GM19035 (cell line): ENCODE data around the gene TRAM2.

Experiments
- ATAC-seq: cut with Tn5 transposase; IDR thresholded peaks from one replicate; pipeline ENCODE4 v1.9.1; 2021; ENCODE audit not compliant: unreplicated experiment

Gene TRAM2

DNA sequence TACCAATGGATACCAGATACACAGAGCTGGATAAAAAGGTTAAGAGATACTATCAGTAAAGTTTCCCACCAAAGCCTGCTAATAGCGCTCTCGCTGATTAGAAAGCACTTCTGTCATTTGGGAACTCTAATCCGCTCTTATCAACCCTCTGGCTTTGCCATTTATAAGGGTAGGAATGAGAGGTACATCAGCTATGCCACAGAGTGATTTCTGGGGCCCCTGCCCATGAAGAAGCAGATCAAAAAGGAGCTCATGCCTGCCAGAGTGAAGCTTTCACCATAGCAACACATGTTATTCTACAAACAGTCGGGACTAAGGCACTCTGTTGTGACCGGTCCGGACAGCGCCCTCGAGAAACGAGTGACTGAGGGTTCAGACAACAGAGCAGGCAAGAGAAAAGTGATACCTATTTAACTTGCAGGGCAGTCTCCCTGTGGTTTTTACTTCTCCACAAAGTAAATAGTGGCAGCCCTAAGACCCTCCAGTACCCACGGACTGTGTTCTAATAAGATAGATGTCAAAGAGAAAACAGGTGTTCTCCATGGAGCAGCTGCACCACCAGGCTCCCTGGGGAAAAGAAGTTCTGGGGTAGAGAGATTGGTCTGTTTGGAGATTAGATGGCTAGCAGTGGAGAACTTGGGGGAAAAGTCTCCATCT lies 5.6 kb downstream of the TRAM2 start:
- ATAC-seq, result no peak

DNA sequence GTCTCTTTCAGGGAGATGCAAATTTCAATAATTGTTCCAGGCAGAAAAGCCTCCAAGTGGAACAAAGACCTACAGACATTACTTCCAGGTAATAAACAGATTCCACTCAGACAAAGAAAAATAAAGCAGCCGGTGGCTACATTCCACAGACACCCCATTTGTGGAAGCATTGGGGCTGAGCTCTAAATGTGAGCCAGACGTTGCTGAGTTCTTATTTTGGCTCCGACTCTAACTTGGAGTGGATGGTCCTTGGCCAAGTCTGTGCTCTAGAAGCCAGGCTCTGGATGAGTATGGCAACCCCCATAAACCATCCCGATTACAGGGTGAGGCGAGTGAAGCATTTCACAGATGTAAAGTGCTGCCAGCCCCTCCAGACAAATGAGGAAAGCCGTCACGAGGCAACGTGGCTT lies 6.6 kb downstream of the TRAM2 start:
- ATAC-seq, result no peak

DNA sequence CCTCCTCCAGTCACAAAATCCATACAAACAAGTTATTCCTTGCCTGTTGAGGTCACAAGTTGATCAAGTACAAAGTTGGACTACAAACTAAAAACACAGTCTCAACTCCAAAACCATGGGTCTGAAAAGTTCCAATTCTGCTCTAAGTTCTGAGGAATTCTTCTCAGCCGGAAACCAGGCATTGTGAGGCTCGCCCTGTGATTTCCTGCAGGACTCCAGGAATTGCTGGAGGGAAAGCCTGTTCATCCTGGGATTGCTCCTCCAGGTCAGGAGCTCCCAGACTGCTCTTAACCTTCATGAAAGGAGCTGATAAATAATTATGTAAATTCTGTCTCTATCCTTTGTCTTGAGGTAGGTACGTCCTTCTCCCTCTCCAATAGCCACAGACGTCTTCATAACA lies 8.5 kb downstream of the TRAM2 start:
- no peak for ATAC-seq

DNA sequence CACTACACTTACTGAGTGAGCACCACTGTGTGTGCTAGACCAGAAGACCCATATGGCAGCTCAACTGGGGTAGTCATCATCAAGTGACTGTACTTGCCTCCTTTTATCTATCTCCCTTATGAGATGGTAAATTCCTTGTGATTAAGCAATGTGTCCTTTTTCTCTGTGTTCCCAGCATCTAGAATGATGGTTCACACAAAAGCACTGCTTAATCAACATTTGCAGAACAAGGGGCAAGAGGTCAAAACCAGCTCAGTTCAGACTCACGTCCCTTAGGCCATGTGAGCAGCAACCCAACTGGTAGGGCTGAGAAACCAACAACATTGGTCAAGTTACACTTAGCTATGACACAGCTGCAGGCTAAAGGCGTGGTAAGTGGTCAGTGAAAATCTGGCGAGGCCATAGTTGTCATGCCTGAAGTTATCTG lies 10.0 kb downstream of the TRAM2 start:
- ATAC-seq, result no peak

DNA sequence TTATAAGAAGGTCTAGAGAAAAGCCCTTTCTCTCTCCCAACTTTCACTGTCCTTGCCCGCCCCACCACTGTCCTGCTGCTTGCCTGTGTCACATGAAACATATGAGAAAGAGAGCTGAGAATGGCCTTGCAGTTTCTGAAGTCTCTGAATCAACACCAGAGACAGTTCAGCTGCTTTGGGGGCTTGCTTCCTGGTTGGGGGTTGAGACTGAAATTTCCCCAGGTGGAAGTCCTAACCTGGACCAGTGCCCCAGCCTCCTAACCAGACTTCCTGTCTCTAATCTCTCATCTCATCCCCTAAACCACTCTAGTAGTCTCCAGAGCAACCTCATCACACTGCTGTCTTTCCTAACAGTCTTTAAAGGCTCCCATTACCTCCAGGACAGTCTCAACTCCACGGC lies 10.7 kb downstream of the TRAM2 start:
- ATAC-seq, result no peak

DNA sequence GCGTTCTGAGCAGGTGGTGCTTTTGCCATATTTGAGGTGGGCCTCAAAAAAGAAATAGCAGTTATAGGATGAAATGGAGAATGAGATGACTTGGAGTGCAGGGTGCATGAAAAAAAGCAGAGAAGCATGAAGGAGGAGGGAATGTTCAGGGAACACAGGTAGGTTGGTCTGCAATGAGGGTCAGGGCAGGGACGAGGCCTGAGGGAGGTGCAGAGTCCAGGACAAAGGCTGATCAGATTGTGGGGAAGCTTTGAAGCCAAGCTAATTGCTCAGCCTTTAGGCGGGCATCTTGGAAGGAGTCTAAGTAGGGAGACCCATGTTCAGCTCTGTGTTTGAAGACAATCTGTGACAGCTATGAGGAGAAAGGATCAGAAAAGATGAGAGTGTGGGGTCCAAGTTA lies 12.0 kb downstream of the TRAM2 start:
- ATAC-seq, result no peak

DNA sequence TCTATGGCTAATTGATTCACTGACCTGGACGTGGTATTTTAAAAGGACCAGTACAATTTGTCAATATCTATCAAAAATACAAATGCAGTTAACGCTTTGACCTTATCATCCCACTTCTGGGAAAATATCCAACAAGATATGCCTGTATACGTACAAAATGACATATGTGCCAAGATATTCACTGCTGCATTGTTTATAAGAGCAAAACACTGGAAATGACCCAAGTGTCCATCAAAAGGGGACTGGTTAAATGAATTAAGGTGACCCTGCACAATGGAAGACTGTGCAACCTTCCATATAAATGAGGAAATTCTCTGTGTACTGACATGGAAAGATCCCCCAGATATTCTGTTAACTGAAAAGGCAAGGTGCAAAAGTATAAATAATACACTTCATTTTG lies 13.9 kb downstream of the TRAM2 start:
- ATAC-seq, result no peak

DNA sequence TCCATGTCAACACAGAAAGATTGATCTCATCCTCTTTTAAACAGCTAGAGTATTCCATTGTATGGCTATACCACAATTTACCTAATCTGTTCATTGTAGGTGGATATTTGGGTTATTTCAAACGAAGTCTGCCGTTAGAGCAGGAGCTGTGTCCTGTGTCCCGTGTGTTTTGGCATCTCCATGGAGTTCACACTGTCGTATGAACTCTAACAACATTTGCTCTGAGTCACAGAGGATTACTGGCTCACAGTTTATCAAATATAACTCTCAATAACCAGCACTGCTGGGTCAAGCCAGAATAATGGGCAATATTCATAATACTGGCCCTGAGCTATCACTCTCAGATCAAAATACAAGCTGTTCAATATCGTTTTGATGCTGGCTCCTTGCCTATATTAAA lies 16.4 kb downstream of the TRAM2 start:
- ATAC-seq, result no peak

DNA sequence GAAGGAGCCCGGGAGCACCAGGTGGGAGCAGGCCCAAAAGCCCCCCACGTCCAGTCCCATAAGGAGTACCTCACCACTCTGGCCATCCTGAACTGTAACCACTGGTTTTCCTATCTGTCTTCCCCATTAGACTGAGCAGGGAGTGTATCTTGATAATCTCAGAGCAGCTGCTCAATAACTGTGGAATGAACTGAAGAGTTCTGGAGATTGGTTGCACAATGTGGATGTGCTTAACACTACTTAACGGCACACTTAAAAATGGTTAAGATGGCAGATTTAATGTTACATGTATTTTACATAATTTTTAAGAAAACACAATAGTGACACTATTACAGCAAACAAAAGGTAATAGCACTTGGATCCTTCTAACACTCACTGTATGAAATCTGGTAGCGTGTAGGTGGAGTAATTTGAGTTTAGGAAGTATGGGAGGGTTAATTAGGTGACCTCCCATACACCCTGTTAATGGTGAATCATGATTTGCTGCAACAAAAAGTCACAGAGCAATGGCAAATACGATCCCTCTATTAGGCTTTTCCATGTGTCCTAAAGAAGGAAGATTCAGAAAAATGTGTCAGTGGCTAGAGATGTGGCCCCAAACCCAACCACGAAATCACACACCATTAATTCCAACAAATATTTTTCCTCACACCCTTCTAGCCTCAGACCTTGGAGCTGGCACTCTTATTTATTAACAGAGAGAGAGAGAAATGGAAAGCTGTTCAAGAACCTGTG lies 18.4 kb downstream of the TRAM2 start:
- ATAC-seq, result no peak

DNA sequence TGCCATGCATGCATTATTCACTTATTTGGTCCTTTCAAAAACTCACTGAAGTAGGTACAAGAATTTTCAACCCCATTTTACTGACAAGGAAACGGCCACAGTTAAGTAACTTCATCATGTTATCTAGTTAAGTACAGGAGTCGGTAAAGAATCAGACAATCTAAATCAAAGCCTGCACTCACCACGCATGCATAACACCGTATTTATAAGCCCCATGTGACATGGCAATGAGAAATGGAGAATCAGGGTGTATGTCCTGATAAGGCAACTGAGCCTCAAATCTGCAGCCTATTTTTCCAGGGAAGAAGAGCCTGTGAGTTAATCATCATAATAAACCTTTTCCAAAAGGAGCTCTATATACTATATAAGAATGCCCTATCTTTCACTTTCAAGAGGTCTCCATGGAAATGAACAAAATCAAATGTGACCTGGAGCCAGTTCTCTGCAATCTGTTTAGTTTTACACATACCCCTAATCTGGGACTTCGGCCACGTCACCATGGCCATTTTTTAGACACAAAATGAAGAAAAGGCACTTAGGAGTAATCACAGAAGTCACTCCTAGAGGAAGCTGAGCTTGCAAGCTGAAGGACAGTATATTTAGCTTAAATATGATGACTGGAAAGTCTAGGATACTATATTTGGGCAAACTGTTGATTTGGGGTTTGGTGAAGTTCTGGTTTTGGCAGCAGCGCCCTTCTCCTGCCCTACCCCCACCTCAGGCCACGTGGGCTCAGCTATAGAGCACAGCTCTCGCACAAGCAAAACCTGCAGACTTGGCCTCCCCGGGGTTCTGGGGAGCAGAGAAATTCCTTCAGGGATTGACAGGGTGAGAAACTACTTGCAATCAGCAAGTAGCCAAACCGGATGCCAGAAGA lies 19.2 kb downstream of the TRAM2 start:
- no peak for ATAC-seq

DNA sequence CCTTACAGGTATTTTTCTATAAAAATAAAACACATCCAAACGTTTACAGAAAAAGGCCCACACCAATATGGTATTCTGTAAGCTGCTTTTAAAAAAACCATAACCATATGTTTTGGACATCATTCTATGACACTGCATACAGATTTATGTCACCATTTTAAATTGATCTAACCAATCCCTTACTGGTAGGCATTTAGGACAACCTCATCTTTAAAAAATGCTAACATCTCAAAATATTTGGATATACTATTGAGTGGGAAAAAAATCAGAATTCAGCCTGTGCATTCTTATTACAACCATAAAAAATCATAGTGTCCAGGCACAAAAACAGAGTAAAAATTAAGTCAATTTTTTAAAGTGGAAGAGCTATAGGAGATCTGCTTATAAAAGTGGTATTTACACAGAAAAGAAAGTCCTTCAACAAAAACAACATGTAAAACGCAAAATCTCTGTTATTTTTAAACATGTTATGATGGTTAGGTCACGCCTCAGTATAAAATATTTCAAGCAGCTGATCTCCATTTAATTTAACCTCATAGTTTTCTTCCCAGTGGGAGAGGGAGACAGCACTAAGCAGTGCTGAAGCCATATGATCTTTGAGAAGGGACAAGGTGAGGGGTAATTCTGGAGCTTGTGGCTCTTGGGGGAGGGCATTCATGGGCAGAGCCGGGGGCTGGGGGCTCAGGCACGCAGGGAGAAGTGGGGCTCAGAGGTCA lies 21.2 kb downstream of the TRAM2 start:
- no peak for ATAC-seq

DNA sequence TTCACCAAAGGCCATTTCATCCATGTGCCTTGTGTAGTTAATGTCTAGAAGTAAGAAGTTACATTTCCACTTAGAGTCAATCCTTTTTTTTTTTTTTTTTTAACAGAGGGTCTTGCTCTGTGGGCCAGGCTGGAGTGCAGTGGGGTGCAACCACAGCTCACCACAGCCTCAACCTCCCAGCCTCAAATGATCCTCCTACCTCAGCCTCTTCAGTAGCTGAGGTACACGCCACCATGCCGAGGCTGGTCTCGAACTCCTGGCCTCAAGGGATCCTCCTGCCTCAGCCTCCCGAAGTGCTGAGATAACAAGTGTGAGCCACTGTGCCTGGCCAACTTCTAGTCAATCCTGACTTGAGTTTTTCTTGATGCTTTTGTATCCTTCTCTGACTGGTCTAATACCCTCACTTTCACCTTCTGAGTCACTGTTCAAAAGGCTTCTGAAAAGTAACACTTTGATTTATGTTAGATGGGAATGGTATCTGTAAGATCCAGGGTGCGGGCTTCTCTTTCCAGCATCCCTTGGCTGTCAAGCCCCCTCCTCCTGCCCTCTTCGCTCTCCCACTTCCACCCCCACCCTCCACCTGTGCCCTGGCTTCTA lies 22.1 kb downstream of the TRAM2 start:
- no peak for ATAC-seq

DNA sequence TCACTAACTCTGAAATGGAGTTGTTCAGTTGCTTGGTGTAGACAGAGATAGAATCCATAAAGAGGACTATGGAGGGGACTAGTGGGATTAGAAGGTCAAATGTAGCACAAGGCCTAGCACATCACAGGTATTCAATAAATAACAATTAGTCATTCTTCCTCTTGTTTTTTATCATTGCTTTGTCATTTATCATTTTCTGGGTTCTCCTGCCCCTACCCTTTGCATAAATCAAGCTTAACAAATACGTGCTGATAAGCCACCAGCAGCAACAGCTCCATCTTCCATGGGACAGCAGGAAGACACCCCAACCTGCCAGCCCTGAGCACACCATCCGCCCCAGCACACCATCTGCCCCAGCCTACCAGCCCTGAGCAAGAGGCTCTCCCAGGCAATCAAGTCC lies 23.1 kb downstream of the TRAM2 start:
- ATAC-seq, result no peak

DNA sequence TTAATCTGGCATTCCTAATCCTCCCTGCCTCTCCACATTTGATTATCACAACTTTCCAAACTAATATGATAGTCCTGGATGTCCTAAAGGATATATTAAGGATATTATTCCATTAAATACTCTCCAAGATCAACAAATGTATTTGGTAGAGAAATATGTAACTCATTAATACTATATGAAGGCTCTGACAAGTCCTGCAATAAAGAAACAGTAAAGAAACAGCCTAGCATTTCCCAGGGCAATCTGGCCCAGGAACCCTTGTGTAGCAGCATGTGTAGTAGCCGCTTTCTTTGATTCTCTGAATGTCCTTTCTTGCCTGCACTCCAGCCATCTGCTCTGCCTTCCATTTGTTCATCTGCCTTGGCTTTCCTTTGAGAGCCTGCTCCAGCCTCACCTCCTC lies 23.7 kb downstream of the TRAM2 start:
- ATAC-seq, result no peak

DNA sequence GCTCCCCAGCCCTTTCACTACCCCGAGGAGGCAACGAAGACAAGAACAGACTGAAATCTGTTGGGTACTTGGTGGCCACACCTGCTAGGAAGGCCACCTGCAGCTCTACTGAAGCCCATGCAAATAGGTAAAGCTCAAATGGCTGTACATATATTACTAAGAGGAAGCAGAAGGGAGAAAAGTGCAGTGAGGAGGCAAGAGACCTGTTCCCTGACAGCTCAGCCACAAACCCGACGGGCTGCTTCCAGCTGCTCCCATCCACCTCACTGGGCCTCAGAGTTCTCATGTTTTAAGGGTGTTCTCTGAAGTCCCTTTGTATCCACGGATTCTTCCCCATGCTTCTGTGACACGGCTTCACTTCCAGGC lies 24.6 kb downstream of the TRAM2 start:
- peak; percentile 95 for ATAC-seq

DNA sequence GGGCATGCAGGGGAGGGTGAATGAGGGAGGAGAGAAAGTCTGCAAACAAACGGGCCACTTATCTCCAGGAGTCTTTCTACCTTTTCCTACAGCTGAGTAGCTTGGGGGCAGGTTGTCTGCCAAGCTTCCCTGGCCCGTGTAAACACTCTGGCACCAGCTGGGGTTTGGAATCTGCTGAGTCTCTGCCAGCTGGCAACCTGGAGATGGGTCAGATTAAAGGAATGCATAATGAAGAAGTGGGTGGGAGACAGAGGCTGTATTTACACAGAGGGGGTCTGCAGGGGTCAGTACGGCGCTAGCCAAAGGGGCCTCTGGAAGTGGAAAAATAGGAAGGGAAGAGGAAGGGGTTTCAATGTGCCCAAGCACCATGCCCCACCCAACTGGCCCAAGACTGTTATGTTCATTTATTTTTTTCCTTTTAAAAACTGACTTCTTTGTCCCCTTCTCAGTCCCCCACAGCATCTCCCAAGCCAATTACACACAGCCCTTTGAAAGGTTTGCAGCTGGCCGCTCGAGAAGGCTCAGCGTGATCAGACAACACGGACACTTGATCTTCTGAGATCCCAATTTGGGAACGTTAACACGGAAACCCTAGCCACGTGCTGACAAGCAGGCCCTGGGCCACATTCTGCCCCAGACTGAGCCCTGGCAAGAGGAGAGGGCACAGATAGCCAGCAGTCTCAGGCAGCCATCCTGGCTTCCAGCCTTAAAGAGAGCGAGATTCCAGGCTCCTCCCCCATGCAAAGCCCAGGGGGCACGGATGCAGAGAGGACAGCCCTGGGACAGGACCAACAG lies 25.2 kb downstream of the TRAM2 start:
- ATAC-seq, result no peak

DNA sequence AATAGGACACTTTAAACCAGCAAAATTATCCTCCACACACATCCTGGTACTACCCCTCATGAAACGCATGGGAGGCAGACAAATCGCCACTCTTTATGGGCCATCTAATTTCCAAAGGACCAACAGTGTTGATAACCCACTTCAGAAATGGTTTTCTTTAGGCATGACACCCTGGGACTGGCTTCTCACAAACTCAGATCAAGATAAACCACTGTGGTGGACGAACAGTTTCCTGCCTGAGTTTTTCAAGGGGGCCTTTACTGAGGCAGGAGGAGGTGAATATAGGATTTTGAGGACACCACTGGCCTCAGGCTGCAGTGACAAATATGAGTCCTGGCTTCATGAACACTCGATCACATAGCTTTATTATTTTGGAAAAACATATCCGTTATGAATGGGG lies 26.0 kb downstream of the TRAM2 start:
- no peak for ATAC-seq

DNA sequence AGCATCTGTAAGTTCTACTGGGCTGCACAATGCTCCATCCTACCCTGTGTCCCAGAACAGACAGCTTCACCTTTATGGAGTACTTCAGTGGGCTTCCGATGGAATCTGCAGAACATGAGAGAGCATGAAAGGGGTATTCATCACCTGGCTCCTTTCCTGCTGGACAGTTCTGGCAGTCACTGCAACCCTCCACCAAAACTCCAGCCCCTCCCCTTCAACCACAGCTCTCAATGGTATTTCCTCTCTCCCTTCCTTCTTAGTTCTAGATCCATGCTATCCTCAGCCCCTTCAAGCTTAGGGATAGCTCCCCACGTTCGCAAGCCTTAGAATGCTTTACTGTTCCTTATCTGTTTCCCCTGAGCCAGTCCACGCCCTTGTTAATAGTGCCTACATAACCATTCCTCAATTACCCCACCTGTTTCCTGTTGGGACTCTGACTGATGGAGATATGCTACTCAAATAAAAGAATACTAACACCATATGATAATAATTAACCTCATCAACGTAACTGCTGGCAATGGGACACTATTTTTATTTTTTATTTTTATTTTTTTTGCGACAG lies 26.8 kb downstream of the TRAM2 start:
- no peak for ATAC-seq

DNA sequence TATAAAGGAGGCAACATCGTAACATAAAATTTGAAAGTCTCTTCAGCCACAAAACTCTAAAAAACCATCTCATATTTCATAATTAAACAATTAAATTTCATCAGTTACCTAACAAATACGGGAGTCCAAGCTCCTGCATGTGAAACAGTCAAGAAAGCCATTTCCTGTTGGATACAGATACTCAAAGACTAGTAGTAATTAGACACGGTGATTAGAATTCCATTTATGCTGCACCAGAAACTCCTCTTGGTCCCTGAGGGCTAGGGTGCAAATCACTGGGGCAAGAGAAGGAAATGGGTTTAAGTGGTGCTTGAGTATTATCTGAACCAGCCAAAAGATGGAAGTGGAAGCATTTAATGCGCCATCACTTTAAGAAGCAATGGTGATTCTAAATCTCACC lies 27.4 kb downstream of the TRAM2 start:
- ATAC-seq, result no peak

DNA sequence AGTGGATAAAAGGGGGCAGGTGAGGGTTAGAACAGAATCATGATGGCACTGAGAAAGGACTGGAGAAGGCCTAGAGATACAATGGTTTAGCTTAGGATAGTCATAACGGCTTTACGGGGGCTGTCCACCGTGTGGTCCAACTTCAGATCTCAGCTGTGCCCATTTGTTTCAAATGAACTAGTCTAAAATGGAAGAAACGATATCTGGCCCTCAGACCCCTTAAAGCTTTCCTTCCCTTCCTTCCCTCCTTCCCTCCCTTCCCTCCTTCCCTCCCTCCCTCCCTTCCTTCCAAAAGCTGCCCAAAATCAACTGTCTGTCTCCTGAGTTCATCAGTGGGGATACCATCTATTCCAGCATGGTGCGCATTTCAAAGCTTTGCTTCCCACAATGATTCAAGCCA lies 27.9 kb downstream of the TRAM2 start:
- ATAC-seq, result no peak
